Placental pericyte (primary cell): ENCODE data around the gene AMBN. TPM values are rescaled to one million over a fixed set of nuclear protein-coding genes. Genes with fewer than 3 reads are reported as not detected.

Source experiments
- total RNA-seq: library from RNA; depleted of rRNA; stranded (reverse); fragments of >200 nt; gene quantifications from 2 replicates; pipeline ENCODE4 v1.2.3, GENCODE V29; 2012

AMBN gene, protein sequence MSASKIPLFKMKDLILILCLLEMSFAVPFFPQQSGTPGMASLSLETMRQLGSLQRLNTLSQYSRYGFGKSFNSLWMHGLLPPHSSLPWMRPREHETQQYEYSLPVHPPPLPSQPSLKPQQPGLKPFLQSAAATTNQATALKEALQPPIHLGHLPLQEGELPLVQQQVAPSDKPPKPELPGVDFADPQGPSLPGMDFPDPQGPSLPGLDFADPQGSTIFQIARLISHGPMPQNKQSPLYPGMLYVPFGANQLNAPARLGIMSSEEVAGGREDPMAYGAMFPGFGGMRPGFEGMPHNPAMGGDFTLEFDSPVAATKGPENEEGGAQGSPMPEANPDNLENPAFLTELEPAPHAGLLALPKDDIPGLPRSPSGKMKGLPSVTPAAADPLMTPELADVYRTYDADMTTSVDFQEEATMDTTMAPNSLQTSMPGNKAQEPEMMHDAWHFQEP
- total RNA-seq = not detected in 2 replicates

DNA sequence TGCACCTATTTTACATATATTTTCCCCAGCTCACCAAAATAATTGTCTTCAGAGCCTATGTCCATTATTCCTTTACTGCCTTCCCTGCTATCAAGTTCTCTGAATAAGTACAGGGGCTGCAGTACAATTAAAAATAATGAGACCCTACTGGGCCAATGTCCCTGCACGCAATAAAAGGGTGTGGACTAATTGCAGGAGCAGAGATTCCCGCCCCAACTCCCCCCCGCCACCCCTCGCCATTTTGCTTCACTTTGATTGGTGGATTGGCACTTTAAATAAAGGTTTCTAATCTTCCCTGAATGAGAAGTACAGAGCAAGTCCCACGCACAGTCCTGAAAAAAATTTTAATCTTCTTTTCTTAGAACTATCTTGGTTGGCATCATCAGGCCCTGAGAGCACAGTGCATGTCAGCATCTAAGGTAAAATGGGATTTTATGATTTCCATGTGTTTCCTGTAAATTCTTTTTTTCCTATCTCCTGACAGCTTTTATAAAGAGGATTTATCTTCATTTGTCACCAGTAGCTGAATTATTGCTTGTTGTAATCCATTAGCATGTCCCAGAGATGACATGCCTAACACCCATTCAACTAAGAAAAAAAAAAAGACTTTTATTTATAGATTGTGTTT, at the start of gene AMBN:
AMBN (plus strand) TSS at position 302 of the 628 bp plus-strand sequence; CDS start at position 405, 103 bp downstream.

DNA sequence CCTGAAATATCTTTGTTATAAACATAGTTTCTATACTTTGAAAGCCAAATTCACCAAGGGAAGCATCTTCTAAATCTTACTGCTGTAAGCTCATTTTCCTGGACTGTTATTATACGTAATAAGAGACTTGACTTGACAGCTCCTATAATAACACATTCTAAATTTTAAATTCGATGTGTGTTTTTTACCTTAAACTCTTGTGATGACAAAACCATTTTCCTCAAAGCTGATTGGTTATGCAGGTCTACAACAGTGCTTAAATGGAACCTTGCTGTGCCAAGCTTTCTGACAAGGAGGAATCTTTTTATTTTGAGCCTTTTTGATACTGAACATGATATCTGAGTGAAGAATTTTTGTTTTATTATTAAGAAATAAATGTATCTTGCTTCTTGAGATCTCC, 36.4 kb downstream of the AMBN start, which contains the start of gene ENAM:
ENAM (plus strand) TSS at position 301 of the 400 bp plus-strand sequence. CDS start 757 bp downstream, outside the sequence.

Other genes starting within 250 kb of the AMBN start
- gene SMR3A, start 231.5 kb upstream of the AMBN start, total RNA-seq = not detected in 2 replicates
- gene SMR3B, start 209.1 kb upstream of the AMBN start, total RNA-seq = not detected in 2 replicates
- not detected in 2 replicates for gene OPRPN, start 194.3 kb upstream of the AMBN start, total RNA-seq
- not detected in 2 replicates for gene MUC7, start 120.1 kb upstream of the AMBN start, total RNA-seq
- gene AMTN, start 73.7 kb upstream of the AMBN start, total RNA-seq = 0.43 TPM in 1 of 2 replicates, not detected in the other
- 0.14 TPM in 1 of 2 replicates, not detected in the other for gene ENAM, start 36.5 kb downstream of the AMBN start, total RNA-seq
- 2.6 TPM in 1 of 2 replicates, not detected in the other for gene JCHAIN, start 74.3 kb downstream of the AMBN start, total RNA-seq
- 17.5 and 26.0 TPM in 2 replicates for gene UTP3, start 96.3 kb downstream of the AMBN start, total RNA-seq
- gene RUFY3, start 129.7 kb downstream of the AMBN start, total RNA-seq = 37.5 and 50.8 TPM in 2 replicates
- 93.0 and 96.9 TPM in 2 replicates for gene GRSF1, start 247.6 kb downstream of the AMBN start, total RNA-seq